ENCODE measurements around the gene EMC8.

DNA sequence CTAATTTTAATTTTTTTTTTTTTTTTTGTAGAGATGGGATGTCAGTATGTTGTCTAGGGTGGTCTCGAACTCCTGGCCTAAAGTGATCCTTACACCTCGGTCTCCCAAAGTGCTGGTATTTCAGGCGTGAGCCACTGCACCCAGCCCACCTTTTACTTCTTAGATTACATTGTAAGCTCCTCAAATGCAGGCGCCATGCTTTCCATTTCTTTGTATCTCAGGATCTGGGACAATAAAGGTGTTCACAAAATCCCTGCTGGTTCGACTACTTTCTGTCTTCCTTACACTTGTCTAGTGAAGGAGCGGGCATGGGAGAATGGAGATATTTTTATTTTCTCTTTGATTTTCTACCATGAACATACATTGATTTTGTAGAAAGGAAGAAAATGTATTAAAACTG is 25.2 kb downstream of the EMC8 start:
- TF ChIP-seq, protein P1, sequence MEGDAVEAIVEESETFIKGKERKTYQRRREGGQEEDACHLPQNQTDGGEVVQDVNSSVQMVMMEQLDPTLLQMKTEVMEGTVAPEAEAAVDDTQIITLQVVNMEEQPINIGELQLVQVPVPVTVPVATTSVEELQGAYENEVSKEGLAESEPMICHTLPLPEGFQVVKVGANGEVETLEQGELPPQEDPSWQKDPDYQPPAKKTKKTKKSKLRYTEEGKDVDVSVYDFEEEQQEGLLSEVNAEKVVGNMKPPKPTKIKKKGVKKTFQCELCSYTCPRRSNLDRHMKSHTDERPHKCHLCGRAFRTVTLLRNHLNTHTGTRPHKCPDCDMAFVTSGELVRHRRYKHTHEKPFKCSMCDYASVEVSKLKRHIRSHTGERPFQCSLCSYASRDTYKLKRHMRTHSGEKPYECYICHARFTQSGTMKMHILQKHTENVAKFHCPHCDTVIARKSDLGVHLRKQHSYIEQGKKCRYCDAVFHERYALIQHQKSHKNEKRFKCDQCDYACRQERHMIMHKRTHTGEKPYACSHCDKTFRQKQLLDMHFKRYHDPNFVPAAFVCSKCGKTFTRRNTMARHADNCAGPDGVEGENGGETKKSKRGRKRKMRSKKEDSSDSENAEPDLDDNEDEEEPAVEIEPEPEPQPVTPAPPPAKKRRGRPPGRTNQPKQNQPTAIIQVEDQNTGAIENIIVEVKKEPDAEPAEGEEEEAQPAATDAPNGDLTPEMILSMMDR (conservative IDR thresholded peaks at IDR 0.05 in 1 of 2, IDR thresholded peaks at IDR 0.05 in 1 of 2; ENCODE audit: extremely low read depth in 1 of 2, insufficient read depth in 1 of 2, low read depth in 1 of 2, low read length in 2 of 2), result no peak
- TF ChIP-seq EZH2 (IDR thresholded peaks at IDR 0.05; ENCODE audit: borderline replicate concordance, low read length), result no peak

All from mammary epithelial cell (primary cell).